Measurements from ENCODE around the gene MB21D2.

Gene MB21D2

GRCh38 chr3:192927016-192927415 is 9.4 kb upstream of the MB21D2 start:
- DNase-seq (ENCODE audit: low spot score): no peak

GRCh38 chr3:192923731-192924130 is 6.1 kb upstream of the MB21D2 start:
- DNase-seq (ENCODE audit: low spot score): no peak

- no peak for DNase-seq (ENCODE audit: low spot score)
Measured at GRCh38 chr3:192921793-192922192, 4.1 kb upstream of the MB21D2 start.

- DNase-seq (ENCODE audit: low spot score): no peak
Measured at GRCh38 chr3:192920411-192920810, 2.8 kb upstream of the MB21D2 start.

- DNase-seq (ENCODE audit: low spot score): no peak
Measured at GRCh38 chr3:192919901-192920300, 2.2 kb upstream of the MB21D2 start.

- no peak for DNase-seq (ENCODE audit: low spot score)
Measured at GRCh38 chr3:192918275-192918588, 576 bp upstream of the MB21D2 start.

- DNase-seq (ENCODE audit: low spot score): peak; percentile 62
Measured at GRCh38 chr3:192917028-192917403, 640 bp downstream of the MB21D2 start.

- DNase-seq (ENCODE audit: low spot score): no peak
Measured at GRCh38 chr3:192916371-192917027, 1.2 kb downstream of the MB21D2 start.

GRCh38 chr3:192915722-192916121 is 1.9 kb downstream of the MB21D2 start:
- no peak for DNase-seq (ENCODE audit: low spot score)

GRCh38 chr3:192915304-192915703 is 2.4 kb downstream of the MB21D2 start:
- DNase-seq (ENCODE audit: low spot score): peak; percentile 40

- no peak for DNase-seq (ENCODE audit: low spot score)
Measured at GRCh38 chr3:192914848-192915247, 2.8 kb downstream of the MB21D2 start.

- no peak for DNase-seq (ENCODE audit: low spot score)
Measured at GRCh38 chr3:192913540-192913939, 4.1 kb downstream of the MB21D2 start.

GRCh38 chr3:192911293-192911692 is 6.4 kb downstream of the MB21D2 start:
- no peak for DNase-seq (ENCODE audit: low spot score)

GRCh38 chr3:192907784-192908183 is 9.9 kb downstream of the MB21D2 start:
- DNase-seq (ENCODE audit: low spot score): no peak

- peak; percentile 71 for DNase-seq (ENCODE audit: low spot score)
Measured at GRCh38 chr3:192906940-192907339, 10.7 kb downstream of the MB21D2 start.

GRCh38 chr3:192905980-192906678 is 11.5 kb downstream of the MB21D2 start:
- DNase-seq (ENCODE audit: low spot score): peak; percentile 65

- DNase-seq (ENCODE audit: low spot score): no peak
Measured at GRCh38 chr3:192904632-192905289, 12.9 kb downstream of the MB21D2 start.

GRCh38 chr3:192902549-192902948 is 15.1 kb downstream of the MB21D2 start:
- DNase-seq (ENCODE audit: low spot score): no peak

GRCh38 chr3:192901435-192901834 is 16.2 kb downstream of the MB21D2 start:
- no peak for DNase-seq (ENCODE audit: low spot score)

- no peak for DNase-seq (ENCODE audit: low spot score)
Measured at GRCh38 chr3:192899540-192899982, 18.1 kb downstream of the MB21D2 start.

GRCh38 chr3:192897005-192897404 is 20.7 kb downstream of the MB21D2 start:
- no peak for DNase-seq (ENCODE audit: low spot score)

GRCh38 chr3:192896208-192896607 is 21.4 kb downstream of the MB21D2 start:
- DNase-seq (ENCODE audit: low spot score): no peak

GRCh38 chr3:192894676-192895075 is 23.0 kb downstream of the MB21D2 start:
- DNase-seq (ENCODE audit: low spot score): no peak
